ENCODE measurements around the gene UGCG.

UGCG gene

DNA sequence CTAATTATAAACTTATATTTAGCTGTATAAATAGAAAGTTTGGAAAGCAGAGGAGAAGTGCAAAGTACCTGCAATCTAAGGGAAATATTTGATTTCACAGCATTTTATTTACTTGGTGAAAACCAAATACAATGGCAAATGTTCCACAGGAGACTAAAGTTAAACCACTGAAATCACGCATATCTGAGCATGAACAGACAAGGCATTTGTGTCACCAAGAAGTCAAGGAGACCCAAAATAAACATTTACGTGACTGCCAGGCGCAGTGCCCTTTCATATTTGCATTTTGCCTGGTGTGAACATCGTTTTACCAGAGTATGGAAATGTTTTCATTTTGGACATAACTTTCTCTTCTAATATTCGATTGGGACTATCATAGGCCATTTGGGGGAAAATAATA, 20.6 kb downstream of the UGCG start:
- intact Hi-C loops (cut with DNase I): no loop called here
- no peak for DNase-seq

DNA sequence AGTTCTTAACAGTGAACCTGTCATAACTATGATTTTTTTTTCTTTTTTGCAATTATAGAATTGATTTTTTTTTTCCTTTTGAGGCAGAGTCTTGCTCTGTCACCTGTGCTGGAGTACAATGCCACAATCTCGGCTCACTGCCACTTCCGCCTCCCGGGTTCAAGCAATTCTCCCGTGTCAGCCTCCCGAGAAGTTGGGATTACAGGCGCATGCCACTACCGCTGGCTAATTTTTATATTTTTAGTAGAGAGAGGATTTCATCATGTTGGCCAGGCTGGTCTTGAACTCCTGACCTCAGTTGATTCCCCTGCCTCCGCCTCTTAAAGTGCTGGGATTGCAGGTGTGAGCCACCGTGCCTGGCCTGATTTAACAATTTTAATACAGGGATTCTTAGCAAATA, 21.4 kb downstream of the UGCG start:
- DNase-seq: no peak
- intact Hi-C loops (cut with DNase I): no loop called here

DNA sequence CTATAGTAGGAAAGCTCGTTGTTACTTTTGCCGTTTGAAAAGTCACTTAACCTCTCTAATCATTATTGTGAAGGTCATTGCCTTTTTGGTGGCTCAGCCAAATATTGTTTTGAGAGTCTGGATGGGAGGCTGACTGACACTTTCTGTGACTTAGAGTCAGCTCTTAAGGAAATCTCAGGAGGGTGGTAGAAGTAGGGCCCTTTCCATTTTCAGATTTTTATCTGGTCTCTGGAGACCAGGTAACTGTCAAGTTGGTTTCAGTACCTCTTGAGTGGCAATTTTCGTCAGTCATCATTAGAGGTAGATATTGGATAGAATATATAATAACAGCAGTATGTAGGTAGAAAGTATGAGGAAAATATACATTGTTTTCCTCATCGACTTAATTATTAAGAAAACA, 23.3 kb downstream of the UGCG start:
- intact Hi-C loops (cut with DNase I): no loop called here
- DNase-seq: no peak

DNA sequence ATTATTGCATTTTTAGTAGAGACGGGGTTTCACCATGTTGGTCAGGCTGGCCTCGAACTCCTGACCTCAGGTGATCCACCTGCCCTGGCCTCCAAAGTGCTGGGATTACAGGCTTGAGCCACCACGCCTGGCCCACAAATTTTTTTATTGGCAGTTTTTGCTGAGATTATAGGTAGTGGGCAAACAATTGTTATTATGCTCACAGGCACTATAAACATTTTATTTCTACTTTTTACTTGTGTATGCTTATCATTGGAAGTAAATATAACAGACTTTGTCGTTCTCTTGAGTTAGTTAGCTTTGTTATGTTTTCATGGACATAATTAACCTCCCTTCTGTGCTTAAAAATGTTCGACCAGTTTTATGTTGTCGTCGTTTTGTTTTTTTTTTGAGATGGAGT, 23.9 kb downstream of the UGCG start:
- DNase-seq: no peak
- intact Hi-C loops (cut with DNase I): no loop called here

DNA sequence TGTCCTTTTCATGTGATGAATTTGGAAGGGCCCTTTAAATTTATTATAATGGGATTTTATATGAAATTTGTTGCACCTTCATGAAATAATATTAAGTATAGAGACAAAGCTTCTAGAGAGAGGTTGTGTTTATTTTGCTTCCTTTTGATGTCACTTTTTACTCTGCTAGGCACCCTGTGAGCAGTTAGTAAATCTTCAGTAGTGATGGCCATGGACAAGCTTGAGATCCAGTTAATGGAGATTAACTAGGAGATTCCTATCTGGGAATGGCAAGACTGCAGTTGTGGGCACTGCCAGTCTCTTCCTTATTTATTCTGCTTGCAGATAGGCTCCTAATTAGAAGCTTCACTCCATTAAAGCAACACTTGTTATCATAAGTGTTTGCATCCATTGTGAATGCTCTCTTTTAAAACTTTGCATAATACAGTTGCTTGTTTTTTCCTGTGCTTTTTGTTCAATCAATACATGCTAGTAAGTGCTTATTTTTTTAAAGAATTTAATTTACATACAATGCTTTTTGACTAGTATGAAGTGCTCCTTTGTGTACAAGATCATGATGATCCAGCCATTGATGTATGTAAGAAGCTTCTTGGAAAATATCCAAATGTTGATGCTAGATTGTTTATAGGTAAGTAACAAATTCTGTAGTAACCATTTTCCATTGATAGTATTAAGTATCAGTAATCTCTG, 25.9 kb downstream of the UGCG start:
- intact Hi-C loops (cut with DNase I): no loop called here
- DNase-seq: no peak

DNA sequence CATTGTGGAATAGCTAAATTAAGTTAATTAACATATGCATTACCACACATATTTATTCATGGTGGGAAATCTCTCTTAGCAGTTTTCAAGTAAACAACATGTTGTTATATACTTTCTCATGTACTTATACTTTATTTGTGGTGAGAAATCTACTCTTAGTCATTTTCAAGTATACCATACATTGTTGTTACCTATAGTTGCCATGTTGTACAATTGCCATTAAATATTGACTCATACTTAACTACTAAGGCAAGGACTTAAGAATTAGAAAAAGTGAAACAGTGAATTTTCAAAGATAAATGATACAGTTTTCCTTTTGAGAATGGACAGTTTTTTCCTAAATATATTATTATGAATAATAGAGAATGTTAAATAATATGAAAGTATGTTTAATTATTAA, 27.7 kb downstream of the UGCG start:
- no peak for DNase-seq

DNA sequence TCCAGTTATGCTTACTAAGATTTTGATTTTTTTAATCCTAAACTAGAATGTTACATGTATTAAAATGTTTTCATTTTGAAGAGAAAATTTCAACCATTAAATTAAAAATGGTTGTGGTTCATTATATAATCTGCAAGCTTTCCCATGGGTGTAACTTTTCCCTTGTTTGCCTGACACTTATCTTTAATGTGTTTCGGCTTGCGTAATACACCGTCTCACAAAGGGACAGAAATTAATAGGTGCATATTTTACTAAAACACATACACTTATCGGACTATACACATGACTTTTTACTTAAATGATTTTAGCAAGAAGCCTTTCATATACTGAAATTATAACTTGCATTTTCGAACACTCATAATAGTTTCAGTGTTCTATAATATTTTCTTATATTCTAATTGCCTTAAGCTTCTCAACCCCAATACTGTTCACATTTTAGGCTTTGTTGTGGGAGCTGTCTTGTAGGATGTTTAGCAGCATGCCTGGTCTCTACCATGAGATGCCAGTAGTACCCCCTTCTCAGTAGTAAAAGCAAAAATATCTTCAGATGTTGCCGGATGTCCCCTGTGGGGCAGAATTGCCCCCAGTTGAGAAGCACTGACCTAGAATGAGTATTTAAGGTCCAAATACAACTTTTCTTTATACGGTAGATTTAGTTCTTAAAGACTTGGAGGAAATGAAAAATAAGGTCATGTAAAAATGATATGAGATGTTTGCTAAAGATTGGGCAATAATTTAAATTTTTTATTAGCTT, 28.6 kb downstream of the UGCG start:
- intact Hi-C loops (cut with DNase I): no loop called here

More for the DNA sequence above, 27.7 kb downstream of the UGCG start:
- intact Hi-C loops (cut with DNase I): no loop called here

DNA sequence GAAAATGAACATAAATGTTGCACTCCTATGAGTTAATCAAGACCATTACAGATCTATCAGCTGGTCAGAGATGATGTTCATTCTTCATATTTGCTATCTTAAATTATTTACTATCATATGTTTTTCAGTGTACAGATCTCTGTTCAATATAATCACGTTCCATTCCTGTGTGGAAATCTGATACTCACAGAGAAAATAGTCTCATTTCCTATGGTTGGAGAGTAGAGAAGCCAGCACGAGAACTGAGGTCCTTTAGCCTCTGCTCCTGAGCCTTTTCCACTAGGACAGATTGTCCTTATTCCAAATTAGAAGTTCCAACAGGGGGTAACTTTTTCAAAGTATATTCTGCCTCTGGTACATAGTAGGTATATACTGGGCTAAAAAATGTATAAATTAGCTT, 29.2 kb downstream of the UGCG start:
- intact Hi-C loops (cut with DNase I): no loop called here
- DNase-seq: no peak

More for the DNA sequence above, 28.6 kb downstream of the UGCG start:
- no peak for DNase-seq

DNA sequence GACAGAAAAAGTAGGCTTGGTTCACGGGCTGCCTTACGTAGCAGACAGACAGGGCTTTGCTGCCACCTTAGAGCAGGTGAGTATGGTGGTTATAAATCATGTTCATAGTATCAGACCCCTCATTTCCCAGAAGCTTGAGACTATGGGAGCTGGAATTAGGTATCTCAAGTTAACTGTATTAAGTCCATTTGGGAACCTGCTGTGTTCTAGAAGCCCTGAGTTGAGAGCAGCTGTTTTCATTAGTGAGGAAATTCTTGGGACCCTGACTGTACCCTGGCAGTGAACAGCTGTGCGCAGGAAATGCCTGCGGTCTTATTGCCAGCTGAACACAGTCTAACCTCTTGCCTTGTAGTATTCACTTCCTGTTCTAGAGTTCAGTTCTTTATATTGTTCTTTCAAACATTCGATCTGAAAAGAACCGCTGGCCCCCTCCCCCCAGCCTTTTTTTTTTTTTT, 29.8 kb downstream of the UGCG start:
- DNase-seq: no peak
- intact Hi-C loops (cut with DNase I): no loop called here

DNA sequence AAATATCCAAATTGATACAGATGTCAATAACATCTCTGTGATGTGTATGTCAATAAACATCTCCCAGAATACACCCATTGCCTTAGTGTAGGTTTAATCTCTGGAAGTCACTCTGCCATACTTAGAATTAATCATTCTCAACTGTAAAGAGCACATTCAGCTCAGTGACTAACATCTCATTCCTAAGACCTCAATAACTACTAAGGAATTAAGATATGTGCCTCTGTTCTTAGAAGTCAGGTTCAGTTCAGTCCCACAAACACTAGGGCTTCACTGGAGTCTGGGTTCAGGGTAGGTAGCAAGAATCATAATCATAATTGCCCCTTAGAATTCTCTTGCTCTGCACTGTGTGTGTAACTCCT, 31.7 kb downstream of the UGCG start:
- intact Hi-C loops (cut with DNase I): no loop called here

DNA sequence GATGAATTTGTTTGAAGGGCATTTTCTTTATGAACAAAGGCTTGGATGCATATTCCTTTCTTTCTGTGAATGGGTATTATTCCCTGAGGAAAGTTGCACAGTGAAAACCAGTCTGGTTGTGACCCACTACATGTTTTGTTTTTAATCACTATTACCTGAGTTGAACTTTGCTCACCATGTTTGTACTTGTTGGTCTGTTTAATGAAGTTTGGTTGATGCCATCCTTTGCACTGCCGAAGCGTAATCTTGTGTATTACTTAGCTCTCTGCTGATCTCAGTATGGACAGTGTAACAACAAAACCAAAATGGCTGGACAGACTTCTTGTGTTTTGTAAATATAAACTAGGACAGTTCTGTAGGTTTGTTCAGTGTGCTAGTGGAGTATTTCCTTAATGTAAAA, 38.1 kb downstream of the UGCG start:
- intact Hi-C loops (cut with DNase I): no loop called here
- DNase-seq: no peak

More for the DNA sequence above, 31.7 kb downstream of the UGCG start:
- no peak for DNase-seq

DNA sequence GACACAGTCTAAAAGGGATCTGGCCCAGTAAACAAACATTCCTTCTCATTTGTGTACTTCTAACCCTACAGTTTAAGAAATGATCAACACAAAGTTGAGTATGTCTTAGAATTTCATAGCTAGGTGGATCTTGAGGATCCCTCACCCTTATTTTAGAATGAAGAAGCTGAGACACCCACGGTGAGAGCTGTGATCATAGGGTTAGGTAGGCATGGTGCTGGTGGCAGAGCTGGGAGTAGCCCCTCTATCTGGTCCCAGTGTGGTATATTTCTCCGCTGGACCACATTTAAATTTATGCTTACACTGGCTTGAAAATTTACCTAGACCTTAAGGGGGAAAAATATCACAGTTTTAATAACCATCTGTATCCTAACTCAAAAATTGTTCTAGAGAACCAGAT, 39.8 kb downstream of the UGCG start:
- no peak for DNase-seq

DNA sequence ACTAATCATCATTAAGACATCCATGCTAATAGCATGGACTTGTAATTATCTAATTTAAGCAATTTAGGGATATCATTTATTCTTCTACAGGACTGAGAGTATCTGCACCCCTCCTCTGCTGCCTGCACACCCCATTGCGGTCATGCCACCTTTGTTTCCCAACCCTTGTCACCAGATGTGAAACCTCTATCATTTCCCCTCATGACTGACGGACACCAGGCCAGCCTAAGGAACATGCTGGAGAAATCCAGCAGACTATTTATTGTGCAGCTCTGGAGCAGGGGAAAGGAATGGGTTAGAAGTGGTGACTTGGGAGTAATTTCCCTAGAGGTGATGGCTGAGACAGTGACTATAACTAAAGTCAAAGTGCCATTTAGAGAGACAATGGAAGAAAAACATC, 40.7 kb downstream of the UGCG start:
- no peak for DNase-seq
- intact Hi-C loops (cut with DNase I): no loop called here

More for the DNA sequence above, 39.8 kb downstream of the UGCG start:
- intact Hi-C loops (cut with DNase I): no loop called here

DNA sequence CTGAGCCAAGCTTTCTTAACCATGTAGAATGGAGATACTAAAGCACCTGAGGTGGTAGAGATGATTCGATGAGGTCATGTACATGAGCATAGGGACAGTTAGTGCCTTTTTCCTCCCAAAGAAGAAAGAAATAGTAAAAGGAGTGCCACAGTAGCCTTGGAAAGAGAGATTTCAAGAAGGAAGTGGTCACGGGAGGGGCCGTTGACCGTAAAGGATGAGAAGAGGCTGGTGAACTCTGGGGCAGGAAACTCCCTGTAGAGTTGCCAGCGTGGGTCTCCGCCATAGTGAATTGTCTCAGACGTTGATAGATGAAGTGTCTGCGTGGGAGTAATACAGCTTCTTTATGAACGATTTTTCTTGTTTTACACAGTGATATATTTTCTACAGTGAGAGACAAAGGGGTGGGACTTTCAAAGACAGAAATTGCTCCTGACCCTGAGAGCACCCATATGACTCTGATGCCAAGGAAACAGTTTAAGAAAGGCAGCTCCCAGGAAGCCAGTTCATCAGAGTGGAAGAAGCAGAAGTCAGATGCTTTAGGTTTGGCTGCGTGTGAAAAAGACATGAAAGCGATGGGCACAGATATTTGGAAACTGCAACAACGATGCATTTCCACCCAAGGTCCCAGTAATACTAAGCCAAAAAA, 41.3 kb downstream of the UGCG start:
- intact Hi-C loops (cut with DNase I): no loop called here
- peak in 2 of 10 donors; percentile 21 to 67 for DNase-seq

DNA sequence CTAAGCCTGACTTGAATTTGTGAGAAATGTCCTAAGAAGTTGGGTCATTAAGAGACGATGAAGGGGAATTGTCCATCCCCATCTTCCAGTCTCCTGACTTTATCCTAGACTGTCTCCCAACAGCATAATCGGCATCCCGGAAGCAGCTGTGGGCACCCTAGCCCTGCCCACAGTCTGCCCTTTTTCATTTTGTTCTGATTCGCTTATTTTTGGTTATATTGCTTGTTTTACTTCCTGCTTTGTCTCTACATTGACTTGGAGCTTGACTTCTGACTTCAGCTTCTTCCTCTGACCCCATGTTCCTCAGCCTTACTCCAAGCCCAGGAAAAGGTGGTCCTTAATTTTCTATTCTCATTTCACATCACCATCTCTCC, 41.8 kb downstream of the UGCG start:
- intact Hi-C loops (cut with DNase I): no loop called here
- DNase-seq: no peak

DNA sequence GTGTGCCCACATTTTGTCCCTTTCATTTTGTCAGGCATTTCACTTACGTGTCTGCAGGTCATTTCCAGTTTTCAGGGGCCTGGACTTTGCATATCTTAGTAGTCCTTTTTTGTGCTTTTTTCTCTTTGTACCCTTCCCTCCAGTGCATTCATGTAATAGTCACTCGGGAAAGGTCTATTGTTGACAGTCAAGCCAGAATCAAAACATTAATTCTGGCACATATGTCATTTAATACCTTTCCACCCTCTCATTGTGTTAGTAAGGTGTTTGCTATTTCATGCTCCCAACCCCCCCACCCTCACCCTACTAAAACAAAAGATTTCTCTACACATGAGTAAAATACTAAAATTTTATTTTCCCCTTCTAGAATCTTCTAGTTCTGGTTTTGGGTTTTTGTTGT, 42.7 kb downstream of the UGCG start:
- intact Hi-C loops (cut with DNase I): no loop called here
- no peak for DNase-seq

DNA sequence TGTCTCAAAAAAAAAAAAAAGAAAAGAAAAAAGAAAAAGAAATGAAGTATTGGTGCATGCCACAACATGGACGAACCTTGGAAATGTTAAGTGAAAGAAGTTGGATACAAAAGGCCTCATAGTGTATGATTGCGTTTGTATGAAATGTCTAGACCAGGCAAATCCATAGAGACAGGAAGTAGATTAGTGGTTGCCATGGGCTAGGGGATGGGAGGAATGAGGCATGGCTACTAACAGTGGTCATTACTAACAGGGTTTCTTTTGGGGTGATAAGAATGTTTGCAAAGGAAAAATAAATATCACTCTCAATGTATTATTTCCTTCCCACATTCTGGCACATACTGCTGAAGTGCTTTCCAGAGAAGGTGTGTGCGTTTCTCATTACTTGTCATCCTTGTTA, 44.1 kb downstream of the UGCG start:
- DNase-seq: no peak
- intact Hi-C loops (cut with DNase I): no loop called here

DNA sequence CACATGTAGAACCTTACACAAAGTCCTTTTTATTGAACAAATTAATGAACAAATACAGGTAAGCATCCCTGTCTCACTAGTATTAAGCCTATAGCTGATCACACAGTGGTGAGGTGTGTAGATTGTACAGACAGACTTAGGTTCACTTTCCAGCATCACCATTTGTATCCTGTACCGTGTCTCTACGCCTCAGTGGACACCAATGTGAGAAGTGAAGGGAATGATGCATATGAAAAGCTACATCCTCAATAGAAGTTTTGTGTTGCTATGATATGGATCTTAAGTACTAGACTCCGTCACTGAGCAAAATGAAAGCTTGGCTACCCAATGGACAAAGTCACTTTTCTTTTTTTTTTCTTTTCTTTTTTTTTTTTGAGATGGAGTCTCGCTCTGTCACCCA, 46.6 kb downstream of the UGCG start:
- intact Hi-C loops (cut with DNase I): no loop called here
- DNase-seq: no peak

DNA sequence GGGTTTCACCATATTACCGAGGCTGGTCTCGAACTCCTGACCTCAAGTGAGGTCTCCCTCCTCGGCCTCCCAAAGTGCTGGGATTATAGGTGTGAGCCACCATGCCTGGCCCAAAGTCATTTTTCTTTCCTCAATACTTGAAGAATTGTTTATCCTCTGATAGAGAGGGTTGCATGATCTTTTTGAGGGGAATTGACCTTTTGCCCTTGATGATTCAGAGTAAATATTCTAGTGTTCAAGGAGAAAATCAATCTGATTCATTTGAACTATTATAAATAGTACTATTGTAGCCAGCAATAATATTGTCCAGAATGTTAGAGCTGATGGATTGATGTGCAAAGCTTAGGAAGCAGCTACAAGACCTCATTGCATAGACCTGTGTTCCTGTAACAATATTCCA, 47.1 kb downstream of the UGCG start:
- no peak for DNase-seq
- intact Hi-C loops (cut with DNase I): no loop called here

DNA sequence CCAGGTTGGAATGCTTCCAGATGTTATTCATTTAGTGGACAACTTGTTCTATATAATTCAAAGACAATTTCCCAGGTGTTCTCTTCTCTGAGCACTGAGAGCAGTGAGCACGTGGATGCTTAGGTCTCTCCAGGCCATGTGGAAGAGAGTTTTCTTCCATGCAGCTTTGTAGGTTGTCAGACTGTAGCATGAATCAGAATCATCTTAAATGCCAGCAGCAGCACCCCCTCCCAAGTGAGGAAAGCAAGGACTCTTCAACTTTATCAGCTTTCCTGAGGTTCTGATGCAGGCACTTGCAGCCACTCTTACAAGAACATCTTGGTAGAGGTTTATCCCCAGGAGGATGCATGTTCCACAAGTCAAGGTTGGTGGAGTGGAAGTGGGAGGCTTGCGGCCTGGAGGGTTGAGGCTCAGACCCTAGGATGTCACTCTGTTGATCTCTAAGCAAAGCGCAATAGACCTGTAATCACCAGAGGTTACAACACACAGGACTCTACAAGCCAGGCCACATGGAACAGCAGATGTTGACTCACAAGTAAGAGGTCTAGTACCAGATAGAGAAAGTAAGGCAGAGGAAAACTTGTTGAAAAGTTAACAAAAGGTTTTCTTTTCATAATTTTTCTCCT, 47.7 kb downstream of the UGCG start:
- DNase-seq: no peak
- intact Hi-C loops (cut with DNase I): no loop called here

DNA sequence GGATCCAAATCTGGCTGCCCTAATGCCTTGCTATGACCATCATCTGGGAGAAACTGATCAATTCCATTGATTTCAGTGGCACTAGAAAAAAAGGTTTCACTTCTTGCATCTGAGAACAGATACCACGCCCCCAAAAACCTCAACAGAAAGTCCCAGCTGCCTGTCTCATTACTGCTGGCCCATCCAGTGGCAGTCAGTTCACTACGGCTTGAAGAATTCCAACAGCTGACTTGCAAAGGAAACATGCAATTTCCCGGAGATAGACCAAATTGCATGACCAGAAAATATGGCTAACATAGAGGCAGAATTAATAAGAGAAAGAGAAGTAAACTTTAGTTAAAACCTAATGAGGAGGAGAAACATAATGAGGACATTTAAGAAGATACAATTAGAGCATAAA, 48.6 kb downstream of the UGCG start:
- intact Hi-C loops (cut with DNase I): no loop called here
- no peak for DNase-seq
